NCI-H510A (cell line): Measurements from ENCODE around the gene JMJD6.
A peak's percentile ranks its signal among the peaks of the same experiment; 100 is the strongest.

Experiments used
- DNase-seq: peaks from one replicate; lab custom pipeline; 2025; lab: John Stamatoyannopoulos, UW

Gene JMJD6

DNA sequence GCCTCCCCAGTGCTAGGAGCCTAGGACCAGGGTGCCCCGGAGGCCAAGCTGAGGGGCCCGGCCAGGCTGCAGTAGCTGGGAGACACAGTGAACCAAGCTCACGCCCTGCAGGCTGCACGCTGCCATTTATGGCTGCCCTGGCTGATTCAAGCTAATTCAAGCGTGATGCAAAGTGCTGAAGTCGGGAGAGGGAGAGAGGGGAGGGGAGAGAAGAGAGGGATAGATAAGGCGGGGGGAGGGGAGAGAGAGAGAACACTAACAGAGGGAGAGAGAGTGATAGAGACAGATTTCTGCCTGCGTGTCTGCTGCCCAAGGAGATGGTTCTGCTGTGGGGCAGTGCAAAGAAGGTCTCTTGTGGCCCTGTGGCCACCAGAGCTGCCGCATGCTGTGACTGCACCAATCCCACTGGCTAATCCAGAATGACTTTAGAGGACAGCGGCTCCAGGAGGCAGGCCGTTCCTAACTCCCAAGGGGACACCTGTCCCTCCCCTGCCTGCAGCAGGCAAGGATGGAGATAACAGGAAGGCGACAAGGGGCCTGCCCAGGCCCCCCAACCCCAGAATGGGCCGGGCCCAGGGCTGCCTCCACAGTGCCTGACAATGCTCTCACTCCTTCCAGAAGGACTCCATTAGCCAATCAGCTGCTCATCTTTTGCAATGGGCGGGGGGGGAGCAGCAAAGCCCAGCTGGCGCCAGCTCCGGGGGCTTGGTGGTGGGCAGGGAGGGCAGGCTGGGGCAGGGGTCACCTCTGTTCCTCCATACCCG lies 28.5 kb downstream of the JMJD6 start:
- peak; percentile 62 for DNase-seq

DNA sequence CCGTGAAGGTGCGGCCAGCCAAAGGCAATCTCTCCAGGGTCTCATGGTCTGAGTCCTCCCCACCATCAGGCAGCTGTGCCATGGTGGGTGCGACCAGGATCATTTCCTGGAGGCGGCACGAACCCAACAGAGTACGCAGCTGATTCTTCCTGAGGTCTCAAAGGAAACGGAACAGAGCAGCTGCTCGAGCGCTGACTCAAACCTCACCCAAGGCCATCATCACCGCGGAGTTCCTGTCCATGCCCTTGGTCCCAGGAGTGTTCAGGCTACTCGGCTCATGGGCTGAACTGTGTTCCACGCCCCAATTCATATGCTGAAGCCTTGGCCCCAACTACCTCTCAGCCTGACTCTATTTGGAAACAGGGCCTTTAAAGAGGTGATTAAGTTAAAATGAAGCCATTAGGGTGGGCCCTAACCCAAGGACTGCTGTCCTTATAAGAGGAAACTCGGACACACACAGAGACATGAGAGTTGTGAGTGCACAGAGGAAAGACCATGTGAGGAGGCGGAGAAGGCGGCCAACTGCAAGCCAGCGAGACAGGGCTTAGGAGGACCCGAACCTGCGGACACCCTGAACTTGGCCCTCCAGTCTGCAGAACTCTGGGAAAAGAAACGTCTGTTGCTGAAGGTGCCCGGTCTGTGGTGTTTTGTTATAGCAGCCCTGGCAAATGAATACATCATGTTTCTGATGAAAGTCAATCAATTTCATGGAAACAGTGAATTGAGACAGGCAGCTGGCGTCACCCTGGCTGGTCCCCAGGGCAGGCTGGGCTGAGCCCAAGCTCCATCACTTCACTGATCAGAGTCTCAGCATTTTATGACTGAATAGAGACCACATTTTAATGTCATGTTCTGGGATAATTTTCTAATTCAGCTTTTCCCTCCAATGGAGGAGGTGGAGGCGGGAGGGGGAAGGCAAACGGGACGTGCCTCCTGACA lies 29.4 kb downstream of the JMJD6 start:
- no peak for DNase-seq

- DNase-seq: no peak
These were observed 31.2 kb downstream of the JMJD6 start for GRCh38 chr17:76695059-76695831.

GRCh38 chr17:76691379-76692191 lies 34.8 kb downstream of the JMJD6 start:
- no peak for DNase-seq

GRCh38 chr17:76690596-76691280 lies 35.7 kb downstream of the JMJD6 start:
- DNase-seq: no peak

DNA sequence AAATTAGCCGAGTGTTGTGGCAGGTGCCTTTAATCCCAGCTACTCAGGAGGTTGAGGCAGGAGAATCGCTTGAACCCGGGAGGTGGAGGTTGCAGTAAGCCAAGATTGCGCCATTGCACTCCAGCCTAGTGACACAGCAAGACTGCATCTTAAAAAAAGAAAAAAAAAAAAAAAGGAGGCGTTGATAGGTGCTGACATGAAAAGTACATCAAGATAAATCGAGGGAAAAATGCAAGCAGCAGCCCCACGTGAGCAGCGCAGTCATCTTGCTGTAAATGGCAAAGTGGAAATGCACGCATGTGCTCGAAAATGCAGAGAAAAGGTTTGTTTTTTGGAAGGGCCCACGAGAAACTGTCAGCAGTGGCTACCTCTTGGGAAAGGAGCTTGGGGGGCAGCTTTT lies 36.5 kb downstream of the JMJD6 start:
- no peak for DNase-seq

DNA sequence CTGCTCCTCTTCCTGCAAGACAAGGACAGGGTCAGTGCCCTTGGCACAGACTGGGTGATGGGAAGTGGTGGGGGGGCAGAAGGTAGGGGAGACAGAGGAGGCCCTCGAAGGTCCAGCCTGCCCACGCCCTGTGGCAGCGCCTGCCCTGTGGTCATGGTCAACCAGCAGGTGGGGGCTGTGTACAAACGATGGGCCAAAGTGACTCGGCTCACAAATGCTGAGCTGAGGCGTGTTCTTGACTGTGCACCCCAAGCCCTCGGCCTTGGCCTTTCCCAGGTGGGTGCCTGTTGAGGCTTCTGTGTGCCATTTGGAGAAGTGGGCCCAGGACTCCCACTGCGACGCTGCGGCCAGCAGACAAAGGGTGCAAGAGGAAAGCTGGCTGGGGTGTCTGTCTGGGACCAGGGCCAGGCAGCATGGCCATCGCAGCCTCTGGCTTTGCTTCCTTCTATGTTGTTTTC lies 38.2 kb downstream of the JMJD6 start:
- DNase-seq: no peak

DNA sequence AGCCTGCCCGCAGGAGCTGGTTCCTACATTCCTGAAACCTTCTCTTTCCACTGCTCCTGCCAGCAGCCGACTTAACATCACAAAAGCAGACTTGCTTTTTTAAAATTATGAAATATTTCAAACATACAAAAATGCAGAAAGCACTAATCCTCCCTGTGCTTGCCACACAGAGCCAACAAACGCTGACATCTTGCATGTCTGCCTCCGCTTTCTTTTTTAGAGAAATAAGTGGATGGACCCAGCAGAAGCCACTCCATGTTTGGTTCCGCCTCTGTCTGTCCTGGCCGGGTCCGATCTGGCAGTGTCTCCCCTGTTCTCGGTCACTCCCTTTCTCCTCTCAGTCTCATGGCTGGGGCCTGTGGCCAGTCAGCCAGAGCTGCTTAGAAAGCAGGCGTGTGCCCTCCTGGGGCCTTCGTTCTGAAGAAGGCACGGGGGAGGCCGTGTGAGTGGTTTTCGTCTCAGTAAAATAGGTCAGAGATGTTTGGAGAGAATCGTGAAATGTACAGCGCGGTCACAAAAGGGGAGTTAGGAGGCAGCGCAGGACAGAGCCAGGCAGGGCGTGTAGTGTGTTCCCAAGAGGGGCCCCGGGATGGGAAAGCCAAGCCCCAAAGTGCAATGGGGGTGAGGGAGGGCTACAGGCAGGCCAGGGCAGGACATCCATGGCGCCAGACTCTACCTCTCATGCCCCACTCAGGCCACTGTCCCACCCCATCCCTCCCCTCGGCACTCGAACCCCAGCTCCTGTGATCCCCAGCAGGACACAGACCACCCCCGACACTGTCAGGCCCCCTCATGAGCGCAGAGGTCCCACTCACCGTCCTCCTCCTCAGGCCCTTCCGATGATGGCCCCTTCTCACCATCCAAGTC lies 38.9 kb downstream of the JMJD6 start:
- DNase-seq: no peak

GRCh38 chr17:76686538-76687297 lies 39.7 kb downstream of the JMJD6 start:
- DNase-seq: no peak

DNA sequence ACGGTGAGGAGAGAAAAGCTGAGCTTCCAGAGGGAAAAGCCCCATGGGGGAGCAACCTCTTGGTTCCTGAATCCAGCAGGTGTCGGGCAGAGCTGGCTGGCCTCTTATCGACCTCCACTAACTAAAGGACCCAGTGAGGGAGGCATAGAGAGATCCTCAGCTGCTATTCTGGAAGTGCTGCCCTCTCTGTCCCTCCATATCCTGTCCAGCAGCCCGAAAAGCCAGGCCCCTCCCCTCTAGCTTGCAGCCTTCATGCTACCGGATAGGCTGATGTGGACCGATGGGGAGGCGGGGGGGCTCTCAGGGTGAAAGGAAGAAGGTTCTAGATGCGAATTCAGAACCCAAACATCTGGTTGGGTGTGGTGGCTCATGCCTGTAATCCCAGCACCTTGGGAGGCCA lies 40.6 kb downstream of the JMJD6 start:
- no peak for DNase-seq

DNA sequence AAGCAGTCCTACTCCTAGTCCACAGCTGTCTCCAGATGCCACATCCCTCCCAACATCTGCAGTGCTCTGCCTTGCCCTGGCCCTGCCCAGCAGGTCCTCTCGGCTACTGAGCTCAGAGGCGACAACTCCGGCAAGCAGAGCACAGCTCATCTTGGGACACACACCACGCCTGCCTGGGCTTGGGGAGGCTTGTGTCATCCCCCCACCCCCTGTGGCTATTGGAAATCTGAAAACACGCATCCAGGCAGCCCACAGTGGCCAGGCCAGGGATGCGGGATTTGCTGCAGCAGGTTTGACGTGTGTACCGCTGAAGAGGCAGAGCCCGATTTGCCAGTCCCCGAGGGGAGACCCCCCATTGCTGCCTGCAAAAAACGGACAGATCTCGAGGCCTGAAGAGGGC lies 41.0 kb downstream of the JMJD6 start:
- no peak for DNase-seq

DNA sequence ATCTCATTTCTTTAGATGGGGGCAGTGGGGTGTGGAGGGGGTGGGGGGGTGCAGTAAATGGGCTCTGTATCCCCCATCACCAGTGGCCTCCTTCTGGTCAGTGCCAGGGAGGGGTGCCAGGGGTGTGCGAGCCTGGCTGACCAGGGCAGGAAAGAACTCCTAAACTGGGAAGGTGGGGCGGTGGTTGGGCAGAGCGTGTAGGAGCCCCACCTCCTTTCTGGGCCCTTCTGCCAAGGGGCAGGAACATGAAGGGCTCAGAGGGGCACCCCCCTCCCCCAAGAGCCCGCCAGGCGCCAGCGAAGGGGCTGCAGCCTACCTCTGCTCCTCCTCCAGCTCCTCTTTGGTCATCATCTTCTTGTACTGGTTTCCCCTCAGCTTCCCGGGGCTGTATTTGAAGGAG lies 41.6 kb downstream of the JMJD6 start:
- no peak for DNase-seq

GRCh38 chr17:76683921-76684745 lies 42.3 kb downstream of the JMJD6 start:
- no peak for DNase-seq

- DNase-seq: no peak
These were observed 43.2 kb downstream of the JMJD6 start for GRCh38 chr17:76683011-76683755.

DNA sequence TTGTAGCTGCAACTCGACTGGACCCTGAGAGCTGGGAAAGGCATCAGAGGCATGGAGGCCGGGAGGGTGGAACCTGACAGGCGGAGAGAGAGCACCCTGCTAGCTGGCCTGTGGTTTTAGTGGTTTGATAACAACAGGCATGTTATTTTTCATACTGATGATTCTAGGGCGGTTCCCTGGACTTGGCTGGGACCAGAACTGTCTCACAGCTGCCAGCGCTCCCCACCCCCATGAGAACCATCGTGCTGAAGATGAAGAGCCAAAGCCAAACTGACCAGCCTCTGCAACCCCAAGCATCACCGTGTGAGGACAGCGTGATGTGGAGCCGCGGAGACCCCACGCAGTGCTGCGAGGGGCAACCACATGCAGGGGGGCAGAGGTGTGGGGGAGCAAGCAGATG lies 44.1 kb downstream of the JMJD6 start:
- no peak for DNase-seq

GRCh38 chr17:76681222-76682137 lies 44.9 kb downstream of the JMJD6 start:
- no peak for DNase-seq
